HG02610 (cell line): ENCODE results near the gene S100A3.
"Not testable (repeated sequence)": the region's sequence is repeated elsewhere in the genome, so short reads cannot be mapped to it uniquely, and the experiment has no call there.

Experiments used
- ATAC-seq: cut with Tn5 transposase; IDR thresholded peaks from one replicate; pipeline ENCODE4 v1.9.1; 2021; ENCODE audit warnings: mild to moderate bottlenecking, moderate library complexity; ENCODE audit not compliant: unreplicated experiment

Gene S100A3

GRCh38 chr1:153570874-153571273 lies 21.8 kb upstream of the S100A3 start:
- no peak for ATAC-seq

DNA sequence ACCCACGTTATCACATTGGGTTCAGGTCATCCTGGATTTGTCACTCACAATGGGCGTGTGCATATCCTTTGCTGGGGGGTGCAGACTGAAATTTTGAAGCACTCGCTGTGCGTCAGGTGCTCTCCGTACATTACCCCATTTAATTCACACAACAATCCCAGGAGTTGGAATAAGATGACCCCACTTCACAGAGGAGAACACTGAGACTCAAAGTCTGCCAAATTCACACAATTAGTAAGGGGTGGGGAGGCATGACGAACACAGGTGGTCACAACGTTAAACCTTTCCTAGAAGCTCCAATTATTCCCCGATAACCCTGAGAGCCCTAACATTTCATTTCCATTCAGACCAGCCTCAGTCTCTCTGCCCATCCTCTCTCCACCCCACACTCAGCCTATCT lies 20.4 kb upstream of the S100A3 start:
- no peak for ATAC-seq

- no peak for ATAC-seq
Measured at GRCh38 chr1:153568367-153569099, 19.5 kb upstream of the S100A3 start.

DNA sequence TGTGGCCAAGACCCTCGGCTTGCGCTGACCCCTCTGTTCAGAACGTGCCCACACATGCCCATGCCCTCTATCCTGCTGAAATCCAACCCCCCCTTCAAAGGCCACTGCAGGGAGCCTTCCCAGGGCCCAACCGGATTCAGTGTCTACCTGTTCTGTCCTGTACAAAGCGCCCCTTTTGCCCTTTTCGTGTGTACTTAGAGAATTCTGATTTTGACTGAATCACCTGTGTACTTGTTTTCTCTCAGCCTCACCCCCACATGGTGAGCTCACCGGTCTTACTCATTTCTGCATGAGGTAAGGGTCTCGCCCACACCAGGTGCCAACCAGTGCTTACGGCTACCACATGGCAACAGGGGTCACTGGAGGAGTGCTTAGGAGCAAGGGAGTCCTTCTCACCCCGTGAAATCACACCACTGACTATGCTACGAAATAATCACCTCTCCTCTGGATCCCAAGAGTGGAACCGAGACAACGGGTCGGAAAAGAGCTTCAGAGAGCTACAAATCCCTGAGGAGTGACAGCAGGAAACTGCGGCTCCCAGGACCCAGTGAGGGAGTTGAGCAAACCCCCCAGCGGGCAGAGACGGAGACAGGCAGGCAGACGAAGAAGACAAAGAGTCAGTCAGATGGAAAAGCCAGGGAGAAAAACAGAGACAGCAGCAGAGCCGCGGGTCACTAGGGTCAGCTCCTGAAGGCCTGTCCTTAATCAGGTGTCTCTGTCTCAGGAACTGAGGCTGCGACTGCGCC lies 18.7 kb upstream of the S100A3 start:
- no peak for ATAC-seq

DNA sequence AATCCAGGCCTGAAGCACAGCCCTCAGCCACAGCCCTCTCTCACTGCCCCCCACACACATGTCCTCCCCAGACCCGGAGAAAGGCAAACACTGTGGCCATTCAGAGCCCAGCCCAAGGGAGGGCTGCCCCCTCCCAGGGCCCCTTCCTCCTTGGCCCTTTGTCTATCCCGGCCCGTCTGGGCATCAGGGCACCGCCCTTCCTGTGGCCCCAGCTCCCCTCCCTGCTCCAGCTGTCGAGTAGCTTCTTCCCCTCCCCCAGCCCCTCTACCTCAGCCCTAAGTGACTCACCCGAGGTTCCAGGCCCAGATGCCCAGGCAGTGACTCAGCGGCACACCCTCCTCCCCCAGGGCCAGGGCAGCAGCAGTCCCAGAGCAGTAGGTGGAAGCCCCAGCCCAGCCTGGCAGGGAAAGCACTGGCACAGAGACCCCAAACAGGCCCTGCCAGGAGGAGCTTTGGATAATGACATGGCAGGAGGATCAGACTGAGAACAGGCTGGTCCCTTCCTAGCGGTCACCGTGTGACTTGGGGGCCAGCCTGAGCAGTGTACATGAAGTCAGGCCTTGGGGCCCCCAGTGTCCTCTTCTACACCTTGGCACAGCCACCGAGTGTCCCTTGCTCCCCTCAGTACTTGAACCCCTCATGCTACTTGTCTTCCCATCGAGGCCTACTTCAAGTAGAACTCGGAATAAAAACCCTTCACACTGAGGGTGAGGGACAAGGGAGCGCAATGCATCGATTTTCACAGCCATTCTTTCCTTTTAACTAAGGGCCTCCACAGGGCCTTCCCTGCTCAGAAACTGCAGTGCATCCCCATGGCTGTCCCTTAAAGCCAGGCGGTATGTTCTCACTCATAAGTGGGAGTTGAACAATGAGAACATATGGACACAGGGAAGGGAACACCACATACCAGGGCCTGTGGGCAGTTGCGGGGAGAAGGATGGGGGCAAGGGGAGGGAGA lies 17.6 kb upstream of the S100A3 start:
- peak; percentile 32 for ATAC-seq

DNA sequence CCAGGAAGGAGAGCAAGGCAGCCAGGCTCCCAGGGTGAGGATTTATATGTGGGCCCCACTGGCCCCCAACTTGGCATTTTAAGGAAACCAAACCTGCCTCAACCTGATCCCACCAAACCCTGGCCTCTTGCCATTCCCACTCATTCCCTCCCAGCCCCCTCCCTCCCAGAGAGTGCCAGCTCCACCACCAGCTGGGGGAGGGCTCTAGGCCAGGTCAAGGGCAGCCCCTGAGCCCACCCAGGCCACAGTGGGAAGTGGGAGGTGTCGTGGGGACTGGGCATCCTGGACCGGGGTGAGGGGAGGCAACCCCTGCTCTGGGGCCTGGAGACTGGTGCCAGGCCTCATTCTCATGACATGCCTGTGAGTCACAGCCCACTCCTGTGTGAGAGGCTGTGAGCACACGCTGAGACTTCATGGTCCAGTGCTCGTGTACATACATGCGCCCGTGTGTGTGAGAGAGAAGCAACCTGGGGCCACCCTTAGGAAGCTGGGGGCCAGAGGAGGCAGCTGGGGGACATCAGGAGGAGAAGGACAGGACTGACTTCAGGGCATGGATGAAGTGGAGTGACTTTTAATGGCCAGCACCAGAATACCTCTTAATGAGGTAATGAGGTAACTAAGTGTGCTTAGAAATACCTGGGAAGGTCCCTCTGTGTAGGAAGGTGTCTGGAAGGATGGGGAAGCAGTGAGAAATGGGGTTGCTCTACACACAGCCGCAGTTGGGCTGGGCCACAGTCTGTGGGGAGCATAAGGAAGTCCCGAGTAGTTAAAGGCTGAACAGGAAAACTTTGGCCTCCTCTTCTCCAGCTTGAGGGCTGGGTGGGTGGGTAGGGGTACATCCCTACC lies 16.7 kb upstream of the S100A3 start, which contains the start of gene S100A2:
TSS of gene S100A2 (minus strand) at position 316 of the 846 bp plus-strand sequence. CDS start 1,967 bp downstream, outside the sequence.
- ATAC-seq = peak; percentile 58

DNA sequence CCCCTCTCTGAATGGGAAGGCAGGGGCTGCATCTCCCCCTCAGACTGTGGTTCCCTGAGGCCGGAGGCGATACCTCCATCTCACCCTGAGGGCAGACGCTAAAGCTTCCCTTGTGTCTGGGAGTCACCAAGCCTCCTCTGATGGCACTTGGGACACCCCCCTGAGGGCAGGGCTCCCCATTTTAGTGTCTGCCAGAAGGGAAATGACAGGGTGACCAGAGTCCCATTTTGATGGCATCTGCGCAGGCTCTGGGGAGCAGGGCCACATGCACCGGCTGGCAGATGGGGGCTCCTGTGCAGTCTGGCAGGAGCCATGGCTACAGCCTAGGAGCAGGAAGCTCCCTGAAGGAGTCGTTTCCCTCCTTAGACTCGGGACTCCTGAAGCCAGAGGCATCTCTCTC lies 14.9 kb upstream of the S100A3 start:
- no peak for ATAC-seq

DNA sequence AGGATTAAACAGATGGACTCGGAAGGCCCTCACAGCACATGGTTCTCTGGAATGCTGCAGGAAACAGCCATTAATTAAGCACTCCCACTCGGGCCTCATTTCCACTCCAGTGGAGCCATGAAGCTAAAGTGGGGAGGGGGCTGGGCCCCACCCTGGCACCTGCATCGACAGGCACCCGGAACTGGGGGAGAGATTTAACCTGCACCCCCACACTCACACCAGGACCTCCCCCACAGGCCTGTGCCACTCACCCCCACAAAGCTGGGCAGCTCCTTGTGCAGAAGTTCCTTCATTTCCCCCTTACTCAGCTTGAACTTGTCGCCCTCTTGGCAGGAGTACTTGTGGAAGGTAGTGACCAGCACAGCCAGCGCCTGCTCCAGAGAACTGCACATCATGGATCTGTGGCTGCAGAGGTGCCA lies 14.4 kb upstream of the S100A3 start:
- ATAC-seq = no peak

- ATAC-seq = not testable (repeated sequence)
Measured at GRCh38 chr1:153562021-153562420, 13.0 kb upstream of the S100A3 start.

DNA sequence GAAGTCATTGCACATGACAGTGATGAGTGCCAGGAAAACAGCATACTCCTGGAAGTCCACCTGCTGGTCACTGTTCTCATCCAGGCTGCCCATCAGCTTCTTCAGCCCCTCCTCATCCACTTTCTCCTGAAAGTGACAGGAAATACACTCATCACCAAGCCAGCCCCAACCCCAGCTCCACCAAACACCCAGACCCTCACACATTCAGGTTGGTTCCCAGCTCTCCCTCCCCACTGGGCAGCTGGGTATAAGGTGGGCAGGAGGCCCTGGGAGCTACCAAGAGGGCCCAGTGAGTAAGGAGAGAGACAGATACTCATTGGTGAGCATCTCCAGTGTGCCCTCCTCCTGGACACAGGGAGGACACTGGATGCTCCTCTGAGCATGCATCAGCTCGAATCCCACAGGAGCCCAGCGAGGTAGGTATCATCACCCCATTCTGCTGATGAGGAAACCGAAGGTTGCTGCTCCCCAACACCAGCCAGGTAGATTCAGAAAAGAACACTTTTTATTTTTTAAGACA lies 12.5 kb upstream of the S100A3 start:
- no peak for ATAC-seq

- ATAC-seq = no peak
Measured at GRCh38 chr1:153560771-153561465, 11.9 kb upstream of the S100A3 start.

DNA sequence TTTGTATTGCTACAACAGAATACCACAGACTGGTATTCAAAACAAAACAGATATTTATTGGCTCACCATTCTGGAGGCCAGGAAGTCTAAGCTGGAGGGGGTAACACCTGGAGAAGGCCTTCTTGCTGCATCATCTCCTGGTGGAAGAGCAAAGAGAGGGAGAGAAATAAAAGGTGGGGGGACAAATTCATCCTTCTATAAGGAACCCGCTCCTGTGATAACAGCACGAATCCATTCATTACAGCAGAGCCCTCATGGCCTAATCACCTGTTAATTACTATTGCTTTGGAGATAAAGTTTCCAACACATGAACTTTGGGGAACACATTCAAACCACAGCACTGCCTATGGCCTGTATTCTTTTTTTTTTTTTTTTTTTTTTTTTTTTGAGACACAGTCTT lies 11.2 kb upstream of the S100A3 start:
- no peak for ATAC-seq

DNA sequence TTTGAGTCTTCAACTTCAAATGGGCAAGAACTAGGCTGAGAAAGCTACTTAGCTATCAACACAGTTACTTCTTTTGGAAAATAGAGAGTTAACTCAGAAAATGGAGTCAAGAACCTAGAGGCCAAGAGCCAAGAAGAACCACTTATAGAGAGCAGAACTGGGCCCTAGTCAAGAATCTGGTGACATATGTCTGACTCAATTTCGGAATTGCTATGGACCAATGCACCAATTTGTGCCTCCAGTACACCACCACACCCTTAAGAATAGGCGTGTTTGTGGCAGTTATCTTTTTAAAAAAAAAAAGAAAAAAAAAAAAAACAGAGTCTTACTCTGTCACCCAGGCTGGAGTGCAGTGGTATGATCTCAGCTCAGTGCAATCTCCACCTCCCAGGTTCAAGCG lies 8.8 kb upstream of the S100A3 start:
- no peak for ATAC-seq

- no peak for ATAC-seq
Measured at GRCh38 chr1:153556348-153556747, 7.3 kb upstream of the S100A3 start.

GRCh38 chr1:153553830-153554541 lies 4.9 kb upstream of the S100A3 start:
- ATAC-seq = no peak

DNA sequence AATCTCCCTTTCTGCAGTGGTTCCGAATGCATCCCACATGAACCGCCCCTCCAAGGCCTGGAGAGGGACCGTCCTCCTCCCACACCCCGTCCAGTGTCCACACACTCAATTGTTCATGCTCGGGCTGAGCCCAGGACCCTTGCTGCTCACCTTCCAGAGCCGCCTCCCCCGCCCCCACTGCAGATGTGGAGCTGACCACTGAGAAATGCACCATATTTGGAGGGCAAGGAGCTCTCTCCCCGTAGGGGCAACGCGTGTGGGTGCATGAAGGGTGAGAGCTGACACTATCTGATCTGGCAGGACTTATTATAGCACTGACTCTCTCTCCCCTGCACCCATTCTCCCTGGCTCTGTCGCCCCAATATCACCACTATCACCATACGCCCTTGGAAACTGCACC lies 4.0 kb upstream of the S100A3 start:
- no peak for ATAC-seq

- ATAC-seq = no peak
Measured at GRCh38 chr1:153552335-153552734, 3.3 kb upstream of the S100A3 start.

GRCh38 chr1:153550827-153551500 lies 1.9 kb upstream of the S100A3 start:
- ATAC-seq = no peak
